Smooth muscle cell (in vitro differentiated cells): Measurements from ENCODE around the gene GCNT4. TPM values are rescaled to one million over a fixed set of nuclear protein-coding genes. Genes with fewer than 3 reads are reported as not detected.
A peak's percentile ranks its signal among the peaks of the same experiment; 100 is the strongest.

ENCODE experiments used
- DNase-seq: peaks from one replicate; lab custom pipeline; 2025; ENCODE audit not compliant: unreplicated experiment; lab: John Stamatoyannopoulos, UW
- H2AFZ ChIP-seq: fragments of 200-600 bp; sonication (generic); 2 replicates; pipeline ENCODE4 v1.6.0; 2016; ENCODE audit warnings: antibody characterized with exemption, low read depth, mild to moderate bottlenecking
- H3F3A ChIP-seq: fragments of 200-600 bp; sonication (generic); 2 replicates; pipeline ENCODE4 v1.6.0; 2017; ENCODE audit warnings: antibody characterized with exemption, low read depth
- H3K27ac ChIP-seq: fragments of 200-600 bp; sonication (generic); 2 replicates; pipeline ENCODE4 v1.5.1; 2016; ENCODE audit warnings: low read depth, mild to moderate bottlenecking
- H3K27me3 ChIP-seq: fragments of 200-600 bp; sonication (generic); 2 replicates; pipeline ENCODE4 v1.6.1; 2016; ENCODE audit warnings: low read depth, mild to moderate bottlenecking
- H3K36me3 ChIP-seq: fragments of 200-600 bp; sonication (generic); 2 replicates; pipeline ENCODE4 v1.5.1; 2016; ENCODE audit warnings: low read depth
- H3K4me1 ChIP-seq: fragments of 200-600 bp; sonication (generic); 2 replicates; pipeline ENCODE4 v1.5.1; 2016; ENCODE audit warnings: low read depth
- H3K4me2 ChIP-seq: fragments of 200-600 bp; sonication (generic); 2 replicates; pipeline ENCODE4 v1.6.0; 2016; ENCODE audit warnings: mild to moderate bottlenecking
- H3K4me3 ChIP-seq: fragments of 200-600 bp; sonication (generic); 2 replicates; pipeline ENCODE4 v1.5.1; 2016; ENCODE audit warnings: mild to moderate bottlenecking
- H3K79me2 ChIP-seq: fragments of 200-600 bp; sonication (generic); 2 replicates; pipeline ENCODE4 v1.6.0; 2016; ENCODE audit warnings: low read depth, mild to moderate bottlenecking
- H3K9ac ChIP-seq: fragments of 200-600 bp; sonication (generic); 2 replicates; pipeline ENCODE4 v1.6.0; 2016; ENCODE audit warnings: low read depth
- H3K9me3 ChIP-seq: fragments of 200-600 bp; sonication (generic); replicated peaks from 2 replicates; pipeline ENCODE4 v1.5.1; 2016; ENCODE audit warnings: low read depth
- H4K20me1 ChIP-seq: fragments of 200-600 bp; sonication (generic); 2 replicates; pipeline ENCODE4 v1.6.0; 2016; ENCODE audit warnings: low read depth
- CTCF ChIP-seq: fragments of 200-600 bp; sonication (generic); IDR thresholded peaks from 2 replicates; pipeline ENCODE4 v1.5.1; 2017; ENCODE audit warnings: borderline replicate concordance, mild to moderate bottlenecking, antibody characterized with exemption; ENCODE audit not compliant: insufficient read depth, poor library complexity, severe bottlenecking
- WGBS: methylation state at CpG from one replicate; pipeline ENCODE4 v1.1.7; 2016; ENCODE audit warnings: low lambda C conversion rate; 5-methylcytosine and 5-hydroxymethylcytosine counted together
- polyA plus RNA-seq: library from polyadenylated mRNA; unstranded; fragments of >200 nt; fragmentation: Nextera tagmentation; extraction: Ambion mirVana; gene quantifications from 2 replicates; pipeline ENCODE4 v1.2.1, GENCODE V29; 2016
- total RNA-seq: library from RNA; depleted of rRNA; stranded (reverse); fragments of >200 nt; gene quantifications from 2 replicates; pipeline ENCODE4 v1.2.3, GENCODE V29; 2014

The GCNT4 gene
- total and polyA plus RNA-seq, 2 experiments from 2014 or later, result 0.54 to 15.6 TPM

- no peaks in the 10 kb centered on the region for H3K27me3 ChIP-seq
- H3K9ac ChIP-seq, result no peak overlapping the region
- WGBS, result 73% methylated on average over 11 of the region's 11 CpGs
- no peak overlapping the region for H3K4me3 ChIP-seq
- peaks cover 33% of the 10 kb centered on the region for H3K4me1 ChIP-seq
- H3F3A ChIP-seq, result peaks cover 16% of the 10 kb centered on the region
- peaks cover 28% of the 10 kb centered on the region for H3K79me2 ChIP-seq
- no peaks in the 10 kb centered on the region for H3K9me3 ChIP-seq
- no peak overlapping the region for H2AFZ ChIP-seq
- peak overlapping the region; percentile 95 for H3K4me2 ChIP-seq
- no peak for DNase-seq
- peaks cover 4% of the 10 kb centered on the region for H4K20me1 ChIP-seq
- H3K27ac ChIP-seq, result no peak overlapping the region
- H3K36me3 ChIP-seq, result no peaks in the 10 kb centered on the region
- TF ChIP-seq CTCF, result peak; percentile 25
These were observed 1.9 kb downstream of the GCNT4 start for GRCh38 chr5:75050415-75050814.

DNA sequence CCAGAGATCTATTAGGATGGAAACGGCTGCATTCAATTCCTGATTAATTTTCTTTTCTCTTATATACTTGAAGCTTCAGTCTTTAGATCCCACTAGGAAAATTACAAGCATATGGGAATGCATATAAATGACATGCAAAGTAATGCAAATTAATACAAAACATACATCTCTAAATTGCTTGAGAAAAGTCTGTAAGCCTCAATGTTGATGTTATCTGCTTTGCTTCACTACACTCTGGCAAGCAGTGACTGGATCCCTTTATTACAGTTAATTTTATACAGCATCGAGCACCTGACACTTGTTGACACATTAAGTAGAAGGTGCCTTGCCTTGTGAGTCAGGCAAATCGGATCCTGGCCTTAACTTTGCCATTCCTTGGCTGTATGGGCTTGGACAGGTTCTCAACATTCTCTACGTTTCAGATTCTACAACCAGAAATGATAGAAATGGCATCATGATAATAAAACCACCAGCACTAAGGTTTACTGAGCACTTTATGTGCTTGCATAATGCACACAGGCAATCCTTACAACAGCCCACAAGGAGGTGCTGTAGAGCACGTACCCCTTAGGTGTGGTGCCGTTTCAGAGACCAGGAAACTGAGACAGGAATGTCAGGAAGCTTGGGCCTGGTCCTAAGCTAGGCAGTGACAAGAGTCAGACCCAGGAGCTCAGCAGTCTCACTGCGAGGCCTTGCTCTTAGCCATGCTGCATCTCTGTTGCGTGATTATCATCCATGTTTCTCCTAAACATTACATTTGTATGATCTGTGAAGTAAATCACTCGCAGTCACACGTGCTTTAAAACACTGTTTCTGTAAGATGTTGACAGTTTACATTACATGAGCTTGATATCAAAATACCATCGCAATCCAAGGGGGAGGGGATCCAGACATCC lies 2.7 kb downstream of the GCNT4 start:
- H2AFZ ChIP-seq, result no peak overlapping the region
- H3K4me2 ChIP-seq, result peak overlapping the region; percentile 95
- peaks cover 12% of the 10 kb centered on the region for H3F3A ChIP-seq
- peaks cover 4% of the 10 kb centered on the region for H4K20me1 ChIP-seq
- peaks cover 30% of the 10 kb centered on the region for H3K4me1 ChIP-seq
- no peaks in the 10 kb centered on the region for H3K36me3 ChIP-seq
- H3K27me3 ChIP-seq, result no peaks in the 10 kb centered on the region
- DNase-seq, result no peak
- peak overlapping the region; percentile 78 for H3K27ac ChIP-seq
- peaks cover 28% of the 10 kb centered on the region for H3K79me2 ChIP-seq
- H3K4me3 ChIP-seq, result no peak overlapping the region
- no peaks in the 10 kb centered on the region for H3K9me3 ChIP-seq
- 67% methylated on average over 11 of the region's 11 CpGs for whole genome bisulfite sequencing
- H3K9ac ChIP-seq, result no peak overlapping the region
- TF ChIP-seq CTCF, result peak; percentile 61

DNA sequence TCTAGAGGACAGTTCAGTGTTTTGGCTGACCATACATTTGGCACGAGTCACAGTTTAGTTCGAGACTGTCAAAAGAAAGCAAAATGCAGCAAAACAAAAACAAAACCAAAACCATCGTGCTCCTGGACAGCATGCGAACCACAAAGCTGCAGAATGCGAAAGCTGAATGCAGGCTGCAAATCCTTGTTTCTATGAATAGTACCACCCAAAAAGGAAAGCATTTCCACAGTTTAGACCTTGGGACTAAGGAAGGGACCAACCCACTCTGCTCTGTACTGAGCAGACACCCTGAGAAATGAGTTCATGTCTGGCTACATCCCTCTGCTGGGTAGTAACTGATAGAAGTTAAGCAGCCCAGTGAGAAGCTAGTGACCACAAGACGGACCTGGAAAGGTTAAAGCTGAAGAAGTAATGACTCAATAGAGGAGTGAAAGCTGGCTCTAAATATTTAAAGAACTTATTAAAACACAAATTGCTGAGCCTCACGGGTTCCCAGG lies 3.9 kb downstream of the GCNT4 start:
- H3K36me3 ChIP-seq, result no peaks in the 10 kb centered on the region
- peaks cover 4% of the 10 kb centered on the region for H4K20me1 ChIP-seq
- DNase-seq, result no peak
- H3F3A ChIP-seq, result no peaks in the 10 kb centered on the region
- H3K9ac ChIP-seq, result no peak overlapping the region
- no peak for TF ChIP-seq CTCF
- H3K27me3 ChIP-seq, result no peaks in the 10 kb centered on the region
- peaks cover 28% of the 10 kb centered on the region for H3K79me2 ChIP-seq
- H3K4me1 ChIP-seq, result peaks cover 24% of the 10 kb centered on the region
- H3K4me2 ChIP-seq, result peak overlapping the region; percentile 70
- H3K9me3 ChIP-seq, result no peaks in the 10 kb centered on the region
- H3K27ac ChIP-seq, result peak overlapping the region; percentile 78
- H2AFZ ChIP-seq, result no peak overlapping the region
- H3K4me3 ChIP-seq, result peak overlapping the region; percentile 8
- WGBS, result 5% methylated on average over 7 of the region's 7 CpGs
